ENCODE data around the gene PCMT1. TPM values are rescaled to one million over a fixed set of nuclear protein-coding genes. Genes with fewer than 3 reads are reported as not detected.
"Not testable (repeated sequence)": the region's sequence is repeated elsewhere in the genome, so short reads cannot be mapped to it uniquely, and the experiment has no call there.

PCMT1 gene
- total and polyA plus RNA-seq, 4 donors, result 48.4 to 72.1 (median 53.9) TPM

- no peaks in the 10 kb centered on the region for H3K36me3 ChIP-seq (ENCODE audit: control insufficient read depth in 1 of 2, insufficient read depth in 2 of 2, low read length in 1 of 2)
- H3K4me3 ChIP-seq (ENCODE audit: low read length in 2 of 2), result no peak overlapping the region
- ATAC-seq (ENCODE audit: low FRiP score), result no peak
- H3K27ac ChIP-seq (ENCODE audit: low read depth in 1 of 2, low read length in 2 of 2), result no peak overlapping the region
- H3K27me3 ChIP-seq (ENCODE audit: control insufficient read depth in 1 of 2, insufficient read depth in 2 of 2, low read length in 1 of 2), result no peaks in the 10 kb centered on the region
- H3K9me3 ChIP-seq (ENCODE audit: control insufficient read depth, low read length), result no peaks in the 10 kb centered on the region
- H3K4me1 ChIP-seq (ENCODE audit: control insufficient read depth in 1 of 2, insufficient read depth in 2 of 2, low read length in 2 of 2), result no peaks in the 10 kb centered on the region
- DNase-seq, result no peak
- 95 to 97% methylated on average over 4 of the region's 4 CpGs for WGBS, 2 donors
- intact Hi-C loops (cut with DNase I), result no loop called here
These were observed 98.4 kb downstream of the PCMT1 start for GRCh38 chr6:149847939-149848267.

GRCh38 chr6:149848343-149848742, 98.8 kb downstream of the PCMT1 start:
- intact Hi-C loops (cut with DNase I); H3K36me3 ChIP-seq (ENCODE audit: control insufficient read depth in 1 of 2, insufficient read depth in 2 of 2, low read length in 1 of 2); ATAC-seq (ENCODE audit: low FRiP score); H3K4me1 ChIP-seq (ENCODE audit: control insufficient read depth in 1 of 2, insufficient read depth in 2 of 2, low read length in 2 of 2); H3K27ac ChIP-seq (ENCODE audit: low read depth in 1 of 2, low read length in 2 of 2); H3K27me3 ChIP-seq (ENCODE audit: control insufficient read depth in 1 of 2, insufficient read depth in 2 of 2, low read length in 1 of 2); H3K9me3 ChIP-seq (ENCODE audit: control insufficient read depth, low read length); DNase-seq; H3K4me3 ChIP-seq (ENCODE audit: low read length in 2 of 2): not testable (repeated sequence)
- WGBS, 2 donors, result 72 to 90% methylated on average over 4 of the region's 4 CpGs

GRCh38 chr6:149851461-149852110, 102.0 kb downstream of the PCMT1 start:
- no peak overlapping the region for H3K27ac ChIP-seq (ENCODE audit: low read depth in 1 of 2, low read length in 2 of 2)
- no peaks in the 10 kb centered on the region for H3K36me3 ChIP-seq (ENCODE audit: control insufficient read depth in 1 of 2, insufficient read depth in 2 of 2, low read length in 1 of 2)
- no peaks in the 10 kb centered on the region for H3K9me3 ChIP-seq (ENCODE audit: control insufficient read depth, low read length)
- H3K27me3 ChIP-seq (ENCODE audit: control insufficient read depth in 1 of 2, insufficient read depth in 2 of 2, low read length in 1 of 2), result no peaks in the 10 kb centered on the region
- no peaks in the 10 kb centered on the region for H3K4me1 ChIP-seq (ENCODE audit: control insufficient read depth in 1 of 2, insufficient read depth in 2 of 2, low read length in 2 of 2)
- no peak overlapping the region for H3K4me3 ChIP-seq (ENCODE audit: low read length in 2 of 2)
- intact Hi-C loops (cut with DNase I), result no loop called here
- 96% methylated on average over 5 of the region's 5 CpGs for WGBS, 2 donors
- no peak for ATAC-seq (ENCODE audit: low FRiP score)
- DNase-seq, result no peak

GRCh38 chr6:149852180-149852579, 102.6 kb downstream of the PCMT1 start:
- no peak overlapping the region for H3K4me3 ChIP-seq (ENCODE audit: low read length in 2 of 2)
- H3K27ac ChIP-seq (ENCODE audit: low read depth in 1 of 2, low read length in 2 of 2), result no peak overlapping the region
- WGBS, 2 donors, result 80 to 88% methylated on average over 6 of the region's 6 CpGs
- H3K4me1 ChIP-seq (ENCODE audit: control insufficient read depth in 1 of 2, insufficient read depth in 2 of 2, low read length in 2 of 2), result no peaks in the 10 kb centered on the region
- no peaks in the 10 kb centered on the region for H3K27me3 ChIP-seq (ENCODE audit: control insufficient read depth in 1 of 2, insufficient read depth in 2 of 2, low read length in 1 of 2)
- intact Hi-C loops (cut with DNase I), result no loop called here
- no peaks in the 10 kb centered on the region for H3K36me3 ChIP-seq (ENCODE audit: control insufficient read depth in 1 of 2, insufficient read depth in 2 of 2, low read length in 1 of 2)
- peak; percentile 37 for ATAC-seq (ENCODE audit: low FRiP score)
- no peaks in the 10 kb centered on the region for H3K9me3 ChIP-seq (ENCODE audit: control insufficient read depth, low read length)
- no peak for DNase-seq

GRCh38 chr6:149852881-149853280, 103.3 kb downstream of the PCMT1 start:
- Histone ChIP-seq H3K27ac (ENCODE audit: low read depth in 1 of 2, low read length in 2 of 2) (no peak overlapping the region), H3K4me1 (ENCODE audit: control insufficient read depth in 1 of 2, insufficient read depth in 2 of 2, low read length in 2 of 2) (no peaks in the 10 kb centered on the region), H3K9me3 (ENCODE audit: control insufficient read depth, low read length) (no peaks in the 10 kb centered on the region), H3K36me3 (ENCODE audit: control insufficient read depth in 1 of 2, insufficient read depth in 2 of 2, low read length in 1 of 2) (no peaks in the 10 kb centered on the region), H3K27me3 (ENCODE audit: control insufficient read depth in 1 of 2, insufficient read depth in 2 of 2, low read length in 1 of 2) (no peaks in the 10 kb centered on the region), H3K4me3 (ENCODE audit: low read length in 2 of 2) (no peak overlapping the region)
- WGBS, 2 donors, result 92 to 94% methylated on average over 12 of the region's 12 CpGs
- ATAC-seq (ENCODE audit: low FRiP score) (no peak), DNase-seq (no peak)
- intact Hi-C loops (cut with DNase I), result no loop called here

- H3K9me3 ChIP-seq (ENCODE audit: control insufficient read depth, low read length); DNase-seq; H3K27me3 ChIP-seq (ENCODE audit: control insufficient read depth in 1 of 2, insufficient read depth in 2 of 2, low read length in 1 of 2); intact Hi-C loops (cut with DNase I); H3K4me3 ChIP-seq (ENCODE audit: low read length in 2 of 2); H3K36me3 ChIP-seq (ENCODE audit: control insufficient read depth in 1 of 2, insufficient read depth in 2 of 2, low read length in 1 of 2); H3K4me1 ChIP-seq (ENCODE audit: control insufficient read depth in 1 of 2, insufficient read depth in 2 of 2, low read length in 2 of 2); ATAC-seq (ENCODE audit: low FRiP score); H3K27ac ChIP-seq (ENCODE audit: low read depth in 1 of 2, low read length in 2 of 2): not testable (repeated sequence)
- WGBS, 2 donors, result 95 to 97% methylated on average over 4 of the region's 4 CpGs
These were observed 104.5 kb downstream of the PCMT1 start for GRCh38 chr6:149854017-149854416.

GRCh38 chr6:149854532-149854931, 105.0 kb downstream of the PCMT1 start:
- 45 to 47% methylated on average over 6 of the region's 6 CpGs for WGBS, 2 donors
- DNase-seq (peak in 1 of 2 donors; percentile 55), ATAC-seq (ENCODE audit: low FRiP score) (no peak)
- Histone ChIP-seq H3K9me3 (ENCODE audit: control insufficient read depth, low read length) (no peaks in the 10 kb centered on the region), H3K27ac (ENCODE audit: low read depth in 1 of 2, low read length in 2 of 2) (no peak overlapping the region), H3K4me3 (ENCODE audit: low read length in 2 of 2) (no peak overlapping the region), H3K27me3 (ENCODE audit: control insufficient read depth in 1 of 2, insufficient read depth in 2 of 2, low read length in 1 of 2) (no peaks in the 10 kb centered on the region), H3K36me3 (ENCODE audit: control insufficient read depth in 1 of 2, insufficient read depth in 2 of 2, low read length in 1 of 2) (no peaks in the 10 kb centered on the region), H3K4me1 (ENCODE audit: control insufficient read depth in 1 of 2, insufficient read depth in 2 of 2, low read length in 2 of 2) (no peaks in the 10 kb centered on the region)
- intact Hi-C loops (cut with DNase I), result no loop called here

- intact Hi-C loops (cut with DNase I), result no loop called here
- no peaks in the 10 kb centered on the region for H3K27me3 ChIP-seq (ENCODE audit: control insufficient read depth in 1 of 2, insufficient read depth in 2 of 2, low read length in 1 of 2)
- H3K9me3 ChIP-seq (ENCODE audit: control insufficient read depth, low read length), result no peaks in the 10 kb centered on the region
- H3K27ac ChIP-seq (ENCODE audit: low read depth in 1 of 2, low read length in 2 of 2), result no peak overlapping the region
- no peaks in the 10 kb centered on the region for H3K36me3 ChIP-seq (ENCODE audit: control insufficient read depth in 1 of 2, insufficient read depth in 2 of 2, low read length in 1 of 2)
- no peak for ATAC-seq (ENCODE audit: low FRiP score)
- no peaks in the 10 kb centered on the region for H3K4me1 ChIP-seq (ENCODE audit: control insufficient read depth in 1 of 2, insufficient read depth in 2 of 2, low read length in 2 of 2)
- no peak overlapping the region for H3K4me3 ChIP-seq (ENCODE audit: low read length in 2 of 2)
- WGBS, 2 donors, result 86% methylated on average over 5 of the region's 5 CpGs
- no peak for DNase-seq
These were observed 105.6 kb downstream of the PCMT1 start for GRCh38 chr6:149855040-149855654.

- no peaks in the 10 kb centered on the region for H3K9me3 ChIP-seq (ENCODE audit: control insufficient read depth, low read length)
- intact Hi-C loops (cut with DNase I), result no loop called here
- no peaks in the 10 kb centered on the region for H3K36me3 ChIP-seq (ENCODE audit: control insufficient read depth in 1 of 2, insufficient read depth in 2 of 2, low read length in 1 of 2)
- H3K27ac ChIP-seq (ENCODE audit: low read depth in 1 of 2, low read length in 2 of 2), result no peak overlapping the region
- DNase-seq (no peak), ATAC-seq (ENCODE audit: low FRiP score) (no peak)
- WGBS, 2 donors, result 86 to 92% methylated on average over 2 of the region's 2 CpGs
- no peak overlapping the region for H3K4me3 ChIP-seq (ENCODE audit: low read length in 2 of 2)
- H3K27me3 ChIP-seq (ENCODE audit: control insufficient read depth in 1 of 2, insufficient read depth in 2 of 2, low read length in 1 of 2), result no peaks in the 10 kb centered on the region
- H3K4me1 ChIP-seq (ENCODE audit: control insufficient read depth in 1 of 2, insufficient read depth in 2 of 2, low read length in 2 of 2), result no peaks in the 10 kb centered on the region
These were observed 106.2 kb downstream of the PCMT1 start for GRCh38 chr6:149855741-149856140.

Measured in aorta (tissue), 5 donors.